ENCODE results near the gene TBX3.

Gene TBX3

DNA sequence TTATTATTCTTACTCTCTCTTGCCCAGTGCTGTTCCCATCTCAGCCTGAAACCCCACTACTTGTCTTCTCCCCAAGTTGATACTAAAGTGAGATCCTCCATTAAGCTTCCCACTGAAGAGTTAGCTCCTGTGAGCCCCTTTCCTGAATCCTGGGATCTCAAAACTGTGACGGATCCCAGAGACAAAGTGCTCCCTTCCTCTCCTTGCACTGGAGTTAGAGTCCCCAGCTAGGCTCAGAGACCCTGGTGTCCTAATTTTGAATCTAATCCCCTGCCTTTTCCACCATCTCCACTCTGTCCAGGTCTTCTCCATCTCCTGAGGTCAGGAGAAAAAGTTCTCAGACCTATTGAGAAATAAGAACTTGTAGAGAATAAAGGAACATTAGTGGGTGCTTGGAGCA is 17.6 kb upstream of the TBX3 start:
- Histone ChIP-seq H4K20me1 (ENCODE audit: insufficient read depth) (no peaks in the 10 kb centered on the region), H3K27me3 (ENCODE audit: insufficient read depth, low read depth) (no peaks in the 10 kb centered on the region), H3K9ac (no peak overlapping the region), H3K79me2 (ENCODE audit: insufficient read depth, low read depth) (no peaks in the 10 kb centered on the region), H3K4me3 (IDR thresholded peaks at IDR 0.05; ENCODE audit: insufficient read depth, low read depth, low read length) (no peak overlapping the region), H3K36me3 (ENCODE audit: insufficient read depth) (no peaks in the 10 kb centered on the region), H3K4me1 (ENCODE audit: low read depth, poor library complexity, severe bottlenecking) (no peaks in the 10 kb centered on the region), H3K4me2 (no peak overlapping the region), H3K27ac (no peak overlapping the region), H2AFZ (ENCODE audit: low read depth) (no peak overlapping the region)
- TF ChIP-seq, protein P1, sequence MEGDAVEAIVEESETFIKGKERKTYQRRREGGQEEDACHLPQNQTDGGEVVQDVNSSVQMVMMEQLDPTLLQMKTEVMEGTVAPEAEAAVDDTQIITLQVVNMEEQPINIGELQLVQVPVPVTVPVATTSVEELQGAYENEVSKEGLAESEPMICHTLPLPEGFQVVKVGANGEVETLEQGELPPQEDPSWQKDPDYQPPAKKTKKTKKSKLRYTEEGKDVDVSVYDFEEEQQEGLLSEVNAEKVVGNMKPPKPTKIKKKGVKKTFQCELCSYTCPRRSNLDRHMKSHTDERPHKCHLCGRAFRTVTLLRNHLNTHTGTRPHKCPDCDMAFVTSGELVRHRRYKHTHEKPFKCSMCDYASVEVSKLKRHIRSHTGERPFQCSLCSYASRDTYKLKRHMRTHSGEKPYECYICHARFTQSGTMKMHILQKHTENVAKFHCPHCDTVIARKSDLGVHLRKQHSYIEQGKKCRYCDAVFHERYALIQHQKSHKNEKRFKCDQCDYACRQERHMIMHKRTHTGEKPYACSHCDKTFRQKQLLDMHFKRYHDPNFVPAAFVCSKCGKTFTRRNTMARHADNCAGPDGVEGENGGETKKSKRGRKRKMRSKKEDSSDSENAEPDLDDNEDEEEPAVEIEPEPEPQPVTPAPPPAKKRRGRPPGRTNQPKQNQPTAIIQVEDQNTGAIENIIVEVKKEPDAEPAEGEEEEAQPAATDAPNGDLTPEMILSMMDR (conservative IDR thresholded peaks at IDR 0.05; ENCODE audit: low read depth, low read length) = no peak

DNA sequence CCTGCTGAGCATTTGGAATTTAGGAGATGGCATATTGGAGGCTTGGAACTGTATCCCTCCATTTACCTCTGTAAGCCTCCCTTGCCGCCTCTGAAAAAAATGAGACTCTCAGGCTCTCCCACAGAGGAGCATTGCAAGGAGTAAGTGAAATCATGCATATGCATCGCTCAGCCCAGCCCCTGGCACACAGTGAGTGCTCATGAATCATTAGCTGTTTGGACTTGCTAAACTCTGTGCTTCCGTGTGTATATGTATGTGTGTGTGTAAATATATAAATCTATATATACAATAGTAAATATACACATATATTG is 17.1 kb upstream of the TBX3 start:
- H3K4me1 ChIP-seq (ENCODE audit: low read depth, poor library complexity, severe bottlenecking) = no peaks in the 10 kb centered on the region
- no peaks in the 10 kb centered on the region for H3K27me3 ChIP-seq (ENCODE audit: insufficient read depth, low read depth)
- no peak overlapping the region for H3K27ac ChIP-seq
- no peak overlapping the region for H3K4me3 ChIP-seq (IDR thresholded peaks at IDR 0.05; ENCODE audit: insufficient read depth, low read depth, low read length)
- H2AFZ ChIP-seq (ENCODE audit: low read depth) = no peak overlapping the region
- no peaks in the 10 kb centered on the region for H4K20me1 ChIP-seq (ENCODE audit: insufficient read depth)
- no peaks in the 10 kb centered on the region for H3K79me2 ChIP-seq (ENCODE audit: insufficient read depth, low read depth)
- TF ChIP-seq, protein P1 (conservative IDR thresholded peaks at IDR 0.05; ENCODE audit: low read depth, low read length) = no peak
- no peak overlapping the region for H3K9ac ChIP-seq
- H3K4me2 ChIP-seq = no peak overlapping the region
- H3K36me3 ChIP-seq (ENCODE audit: insufficient read depth) = no peaks in the 10 kb centered on the region

DNA sequence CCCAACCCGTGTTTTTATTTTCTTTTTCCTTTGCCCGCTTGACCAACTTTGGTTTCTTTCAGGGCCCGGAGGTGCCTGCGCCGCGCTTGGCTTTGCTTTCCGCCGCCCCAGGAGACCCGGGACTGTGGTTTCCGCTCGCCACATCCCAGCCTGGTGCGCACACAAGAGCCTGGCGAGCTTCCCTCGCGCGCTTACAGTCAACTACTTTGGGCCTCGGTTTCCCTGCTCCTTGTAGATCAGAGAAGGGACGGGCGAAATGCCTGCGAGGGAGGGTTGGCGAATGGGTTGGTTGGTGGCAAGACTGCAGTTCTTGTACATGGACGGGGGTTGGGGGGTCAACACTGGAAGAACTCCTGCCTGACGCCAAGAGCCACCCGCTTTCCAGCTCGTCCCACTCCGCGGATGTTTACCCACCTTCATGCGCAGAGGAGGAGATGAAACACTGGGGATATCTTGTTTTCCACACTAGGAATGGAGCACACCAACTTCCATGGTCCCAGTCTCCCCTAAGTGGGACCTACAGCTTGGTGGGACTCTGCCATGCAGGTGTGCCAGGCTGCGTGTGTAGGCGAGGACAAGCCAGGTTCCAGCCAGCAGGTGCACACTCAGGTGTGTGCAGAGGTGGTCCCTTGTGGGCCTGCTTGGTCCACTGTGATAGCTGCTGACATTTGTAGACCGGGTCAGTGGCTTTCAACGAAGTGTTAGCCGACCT is 16.6 kb upstream of the TBX3 start:
- H2AFZ ChIP-seq (ENCODE audit: low read depth) = no peak overlapping the region
- no peaks in the 10 kb centered on the region for H3K79me2 ChIP-seq (ENCODE audit: insufficient read depth, low read depth)
- H3K27me3 ChIP-seq (ENCODE audit: insufficient read depth, low read depth) = no peaks in the 10 kb centered on the region
- H4K20me1 ChIP-seq (ENCODE audit: insufficient read depth) = no peaks in the 10 kb centered on the region
- no peak overlapping the region for H3K4me3 ChIP-seq (IDR thresholded peaks at IDR 0.05; ENCODE audit: insufficient read depth, low read depth, low read length)
- H3K4me2 ChIP-seq = no peak overlapping the region
- H3K27ac ChIP-seq = no peak overlapping the region
- H3K9ac ChIP-seq = no peak overlapping the region
- TF ChIP-seq, protein P1 (conservative IDR thresholded peaks at IDR 0.05; ENCODE audit: low read depth, low read length) = no peak
- H3K4me1 ChIP-seq (ENCODE audit: low read depth, poor library complexity, severe bottlenecking) = no peaks in the 10 kb centered on the region
- no peaks in the 10 kb centered on the region for H3K36me3 ChIP-seq (ENCODE audit: insufficient read depth)

DNA sequence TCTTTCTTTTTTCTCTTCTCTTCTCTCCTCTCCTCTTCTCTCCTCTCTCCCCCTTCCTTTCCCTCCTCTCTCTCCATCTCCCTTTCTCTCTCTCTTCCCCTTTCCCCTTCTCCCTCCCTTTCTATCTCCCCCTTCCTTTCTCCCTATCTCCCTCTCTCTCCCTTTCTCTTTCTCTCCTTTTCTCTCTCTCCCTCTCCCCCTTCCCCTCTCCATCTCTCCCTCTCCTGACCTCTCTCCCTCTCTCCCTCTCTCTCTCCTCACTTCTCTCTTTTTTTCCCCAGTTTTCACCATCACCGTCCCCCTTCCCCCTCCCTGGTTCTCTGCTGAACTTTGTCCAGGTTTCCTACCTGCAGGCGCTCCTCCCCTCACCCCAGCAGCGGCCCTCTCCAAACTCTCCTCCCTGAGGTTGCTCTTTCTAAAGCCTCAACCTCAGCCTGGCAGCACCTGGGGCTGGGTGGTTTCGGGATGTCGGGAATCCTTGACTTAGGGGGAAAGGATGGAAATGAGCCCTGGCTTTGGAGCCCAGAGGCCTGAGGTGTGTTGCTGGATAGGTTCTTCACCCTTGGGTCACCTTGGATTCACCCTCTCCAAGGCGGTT is 14.7 kb upstream of the TBX3 start:
- Histone ChIP-seq H4K20me1 (ENCODE audit: insufficient read depth) (no peaks in the 10 kb centered on the region), H3K9ac (no peak overlapping the region), H3K79me2 (ENCODE audit: insufficient read depth, low read depth) (no peaks in the 10 kb centered on the region), H3K4me1 (ENCODE audit: low read depth, poor library complexity, severe bottlenecking) (no peaks in the 10 kb centered on the region), H3K36me3 (ENCODE audit: insufficient read depth) (no peaks in the 10 kb centered on the region), H3K4me2 (no peak overlapping the region), H2AFZ (ENCODE audit: low read depth) (no peak overlapping the region), H3K27me3 (ENCODE audit: insufficient read depth, low read depth) (no peaks in the 10 kb centered on the region), H3K4me3 (IDR thresholded peaks at IDR 0.05; ENCODE audit: insufficient read depth, low read depth, low read length) (no peak overlapping the region), H3K27ac (no peak overlapping the region)
- TF ChIP-seq, protein P1 (conservative IDR thresholded peaks at IDR 0.05; ENCODE audit: low read depth, low read length) = no peak

Measured in KMS-11 (cell line).